H1 (cell line): ENCODE data around the gene LRRC40. TPM values are rescaled to one million over a fixed set of nuclear protein-coding genes. Genes with fewer than 3 reads are reported as not detected.

Experiments
- CTCF ChIA-PET: fragments of 300-600 bp; sonication (Branson Sonifier 250); formaldehyde crosslinking; loops from one replicate; lab custom pipeline; 2021; ENCODE audit not compliant: partially characterized antibody; lab: Charles Lee
- POLR2A ChIA-PET: fragments of 300-600 bp; sonication (Branson Sonifier 250); formaldehyde crosslinking; loops from one replicate; lab custom pipeline; 2021; ENCODE audit warnings: inconsistent platforms; ENCODE audit not compliant: partially characterized antibody; lab: Charles Lee
- DNase-seq, 2 experiments: peaks; one replicate each; pipeline versions ENCODE4 v3.0.0 to v3.0.0-alpha.2; 2010 to 2022; ENCODE audit warnings: low spot score in 2 of 2, low read depth in 1 of 2, mixed read lengths in 1 of 2
- FAIRE-seq: peaks from 2 replicates; lab custom pipeline; 2011; peaks lifted over from hg19 to GRCh38; lab: Jason Lieb, UNC
- H2AFZ ChIP-seq: 2 replicates; pipeline ENCODE4 v1.8.1; 2012; ENCODE audit warnings: low read length, inconsistent platforms
- H2AK5ac ChIP-seq: 2 replicates; pipeline ENCODE4 v1.6.1; 2013; ENCODE audit warnings: low read depth, low read length
- H2BK120ac ChIP-seq: replicated peaks from 2 replicates; pipeline ENCODE3; 2013; ENCODE audit warnings: low read depth, low read length, inconsistent platforms
- H2BK12ac ChIP-seq: 2 replicates; pipeline ENCODE4 v1.6.1; 2013; ENCODE audit warnings: low read depth, low read length
- H2BK15ac ChIP-seq: 2 replicates; pipeline ENCODE4 v1.6.1; 2013; ENCODE audit warnings: low read length
- H2BK20ac ChIP-seq: 2 replicates; pipeline ENCODE4 v1.6.1; 2013; ENCODE audit warnings: low read length
- H2BK5ac ChIP-seq: 2 replicates; pipeline ENCODE4 v1.6.1; 2013; ENCODE audit warnings: low read depth, low read length
- H3K14ac ChIP-seq: 2 replicates; pipeline ENCODE4 v1.6.1; 2013; ENCODE audit warnings: inconsistent platforms; ENCODE audit not compliant: insufficient read length
- H3K18ac ChIP-seq: 2 replicates; pipeline ENCODE4 v1.6.1; 2013; ENCODE audit warnings: low read length; ENCODE audit errors: extremely low read depth
- H3K23ac ChIP-seq: 2 replicates; pipeline ENCODE4 v1.6.1; 2013; ENCODE audit warnings: inconsistent platforms; ENCODE audit not compliant: insufficient read length
- H3K23me2 ChIP-seq: 2 replicates; pipeline ENCODE4 v1.6.1; 2013; ENCODE audit warnings: low read depth, low read length
- H3K27ac ChIP-seq: 2 replicates; pipeline ENCODE4 v1.6.1; 2011; ENCODE audit warnings: low read depth, low read length, inconsistent platforms
- H3K27me3 ChIP-seq, 4 experiments: replicated peaks in 1 of 4; 1 replicate in 1 of 4; 2 replicates in 3 of 4; pipeline versions ENCODE4 v1.6.1 to v1.8.1; 2011 to 2013; ENCODE audit warnings: low read length in 3 of 4, mild to moderate bottlenecking in 3 of 4, inconsistent platforms in 2 of 4, mixed read lengths in 2 of 4, moderate library complexity in 1 of 4; ENCODE audit not compliant: control insufficient read depth in 3 of 4, insufficient read depth in 3 of 4; ENCODE audit errors: extremely low read depth in 1 of 4
- H3K36me3 ChIP-seq, 4 experiments: 2 replicates each; pipeline versions ENCODE4 v1.6.1 to v1.8.1; 2011 to 2013; ENCODE audit warnings: mild to moderate bottlenecking in 4 of 4, low read length in 3 of 4, moderate library complexity in 2 of 4, control low read depth in 1 of 4, inconsistent platforms in 1 of 4; ENCODE audit not compliant: insufficient read depth in 4 of 4, control insufficient read depth in 2 of 4
- H3K4ac ChIP-seq: replicated peaks from 2 replicates; pipeline ENCODE3; 2013; ENCODE audit warnings: low read length, low read depth, mixed read lengths, inconsistent platforms; ENCODE audit not compliant: insufficient read length
- H3K4me1 ChIP-seq, 4 experiments: replicated peaks in 1 of 4; 1 replicate in 1 of 4; 2 replicates in 3 of 4; pipeline versions ENCODE4 v1.6.1 to v1.8.1; 2011 to 2013; ENCODE audit warnings: low read length in 3 of 4, inconsistent platforms in 2 of 4, mixed read lengths in 1 of 4; ENCODE audit not compliant: insufficient read depth in 4 of 4, control insufficient read depth in 3 of 4
- H3K4me2 ChIP-seq, 2 experiments: 2 replicates each; pipeline versions ENCODE4 v1.6.1 to v1.8.1; 2011 to 2013; ENCODE audit warnings: low read depth in 2 of 2, low read length in 2 of 2, control low read depth in 1 of 2, inconsistent platforms in 1 of 2, mild to moderate bottlenecking in 1 of 2; ENCODE audit not compliant: insufficient read depth in 1 of 2
- H3K4me3 ChIP-seq, 4 experiments: fragments of 200-600, 300-600 bp in 1 of 4; sonication (generic), shearing (Covaris generic), sonication (Bioruptor Twin) in 1 of 4; 2 replicates each; pipeline versions ENCODE4 v1.5.1 to v1.8.1; 2011 to 2016; ENCODE audit warnings: low read length in 4 of 4, low read depth in 3 of 4, control low read depth in 2 of 4, inconsistent platforms in 2 of 4, mild to moderate bottlenecking in 2 of 4, mixed read lengths in 1 of 4, moderate library complexity in 1 of 4; ENCODE audit not compliant: insufficient read depth in 2 of 4; ENCODE audit errors: extremely low read depth in 1 of 4
- H3K56ac ChIP-seq: replicated peaks from 2 replicates; pipeline ENCODE3; 2013; ENCODE audit warnings: low read depth, mild to moderate bottlenecking, mixed read lengths, low read length, inconsistent platforms; ENCODE audit not compliant: insufficient read length
- H3K79me1 ChIP-seq: 2 replicates; pipeline ENCODE4 v1.6.1; 2013; ENCODE audit warnings: low read depth, low read length, control low read depth
- H3K79me2 ChIP-seq, 2 experiments: 2 replicates each; pipeline versions ENCODE4 v1.6.1 to v1.8.1; 2012 to 2013; ENCODE audit warnings: low read length in 2 of 2, mild to moderate bottlenecking in 2 of 2, inconsistent platforms in 1 of 2; ENCODE audit not compliant: insufficient read depth in 2 of 2, control insufficient read depth in 1 of 2
- H3K9ac ChIP-seq, 4 experiments: replicated peaks in 1 of 4; 1 replicate in 1 of 4; 2 replicates in 3 of 4; pipeline versions ENCODE4 v1.6.1 to v1.8.1; 2011 to 2013; ENCODE audit warnings: low read depth in 3 of 4, low read length in 3 of 4, control low read depth in 2 of 4, mild to moderate bottlenecking in 2 of 4, moderate library complexity in 2 of 4, inconsistent platforms in 1 of 4; ENCODE audit errors: extremely low read depth in 1 of 4
- H3K9me3 ChIP-seq, 2 experiments: 2 replicates each; pipeline versions ENCODE4 v1.6.1 to v1.8.1; 2012 to 2013; ENCODE audit warnings: mild to moderate bottlenecking in 2 of 2, moderate library complexity in 2 of 2, control low read depth in 1 of 2, inconsistent platforms in 1 of 2, low read depth in 1 of 2, low read length in 1 of 2, mixed read lengths in 1 of 2; ENCODE audit not compliant: insufficient read depth in 2 of 2
- H4K20me1 ChIP-seq, 2 experiments: replicated peaks in 1 of 2; 2 replicates each; pipeline versions ENCODE3 to v1.8.1; 2011 to 2013; ENCODE audit warnings: inconsistent platforms in 2 of 2, low read length in 2 of 2, mild to moderate bottlenecking in 1 of 2; ENCODE audit not compliant: insufficient read depth in 2 of 2, control insufficient read depth in 1 of 2
- H4K5ac ChIP-seq: 2 replicates; pipeline ENCODE4 v1.6.1; 2013; ENCODE audit warnings: low read length, low read depth, mixed read lengths, inconsistent platforms; ENCODE audit not compliant: insufficient read length
- H4K8ac ChIP-seq: 2 replicates; pipeline ENCODE4 v1.8.0; 2013; ENCODE audit warnings: mild to moderate bottlenecking, moderate library complexity, low read length, inconsistent platforms; ENCODE audit not compliant: insufficient read depth; ENCODE audit errors: extremely low read depth
- H4K91ac ChIP-seq: replicated peaks from 2 replicates; pipeline ENCODE3; 2013; ENCODE audit warnings: low read length, mixed read lengths, inconsistent platforms; ENCODE audit not compliant: insufficient read length
- BRCA1 ChIP-seq: IDR thresholded peaks from 2 replicates; pipeline ENCODE4 v1.6.1; 2012; ENCODE audit warnings: low read depth, low read length, improper control_type of control experiment
- RFX5 ChIP-seq: IDR thresholded peaks from 2 replicates; pipeline ENCODE4 v1.6.1; 2011; ENCODE audit warnings: low read depth, low read length, improper control_type of control experiment, borderline replicate concordance
- WGBS, 2 experiments: shearing (Covaris generic) in 1 of 2; methylation state at CpG; one replicate each; pipeline versions ENCODE4 v1.1.6 to v1.1.7; 2013 to 2015; ENCODE audit warnings: low lambda C conversion rate in 2 of 2, mixed read lengths in 2 of 2, inconsistent platforms in 1 of 2, low coverage in 1 of 2, missing lambda C conversion rate in 1 of 2; ENCODE audit not compliant: insufficient replicate concordance in 2 of 2, insufficient coverage in 1 of 2, insufficient read length in 1 of 2; ENCODE audit errors: extremely low coverage in 1 of 2, missing lambda C conversion rate in 1 of 2; 5-methylcytosine and 5-hydroxymethylcytosine counted together
- polyA plus RNA-seq, 7 experiments: library from polyadenylated mRNA; depleted of rRNA in 3 of 7; stranded (reverse) in 5 of 7; unstranded in 2 of 7; fragments of >200 nt in 5 of 7; fragments of 200-250 nt in 2 of 7; gene quantifications; 1 replicate in 5 of 7; 2 replicates in 1 of 7; 4 replicates in 1 of 7; pipeline versions ENCODE4 v1.2.1 to v1.2.3, GENCODE V29; 2011 to 2013; ENCODE audit warnings: missing spikeins in 2 of 7, mixed read lengths in 2 of 7
- small RNA-seq: library from polyadenylated mRNA; stranded (forward); fragments of <200 nt; extraction: miRNeasy Mini kit (QIAGEN cat#:217004); gene quantifications from one replicate; pipeline ENCODE3, GENCODE V24; 2013; ENCODE audit not compliant: insufficient read depth
- total RNA-seq: library from RNA; stranded (reverse); fragmentation: NEBNext Ultra II Directional; extraction: Animal tissue kit (Norgen Biotek cat#: 25700); gene quantifications from 2 replicates; pipeline ENCODE4 v1.2.1, GENCODE V29; 2021

The LRRC40 gene
- total and polyA plus RNA-seq, 2 of the 8 experiments (the other 6 are each of a cell fraction or from before 2014, with no cell fraction given) = 13.4 to 30.8 TPM

GRCh38 chr1:70101231-70101630 lies 104.1 kb downstream of the LRRC40 start:
- Histone ChIP-seq H4K91ac (no peak overlapping the region), H3K36me3 (no peaks in the 10 kb centered on the region), H3K79me1 (no peaks in the 10 kb centered on the region), H2AFZ (no peak overlapping the region), H3K23me2 (no peaks in the 10 kb centered on the region), H3K4me1 (no peaks in the 10 kb centered on the region), H3K9ac (no peak overlapping the region), H3K18ac (no peak overlapping the region), H3K23ac (no peak overlapping the region), H3K27ac (no peak overlapping the region), H3K56ac (no peak overlapping the region), H2BK5ac (no peak overlapping the region), H3K4me2 (no peak overlapping the region), H2BK20ac (no peak overlapping the region), H3K4me3 (no peak overlapping the region), H2BK12ac (no peak overlapping the region), H3K4ac (no peak overlapping the region), H4K8ac (no peak overlapping the region), H3K14ac (no peak overlapping the region), H3K9me3 (no peaks in the 10 kb centered on the region), H2BK15ac (no peak overlapping the region), H4K5ac (no peak overlapping the region), H3K27me3 (no peaks in the 10 kb centered on the region), H3K79me2 (no peaks in the 10 kb centered on the region), H4K20me1 (no peaks in the 10 kb centered on the region), H2AK5ac (no peak overlapping the region), H2BK120ac (no peak overlapping the region)
- DNase-seq (no peak), FAIRE-seq (no peak)
- TF ChIP-seq BRCA1 (no peak), RFX5 (no peak)
- POLR2A ChIA-PET = no interaction called here
- CTCF ChIA-PET = interaction anchor here (1.8 to 1.9 kb wide), 2 partner anchors 12 to 41 kb away, joined by 3 to 5 read pairs; no protein-coding TSS in a partner anchor
- WGBS, 2 experiments = 90% methylated on average over 2 of the region's 2 CpGs; no CpG with 5 or more reads in 1 of the 2 experiments

Small RNAs within 50 kb of the gene (small RNA-seq; reads per million reads assigned to genes)
- gene RN7SL242P = not detected

Other genes with a start within 250 kb of the LRRC40 start
- gene SRSF11, start 15.8 kb upstream of the LRRC40 start, total RNA-seq = 169 and 183 TPM in 2 replicates
- gene SRSF11, start 15.8 kb upstream of the LRRC40 start, polyA plus RNA-seq (2011; rRNA removed) = 241 and 260 TPM in 2 replicates
- gene ANKRD13C, start 149.1 kb upstream of the LRRC40 start, total RNA-seq = 20.9 and 21.7 TPM in 2 replicates
- 4.8 and 5.1 TPM in 2 replicates for gene ANKRD13C, start 149.1 kb upstream of the LRRC40 start, polyA plus RNA-seq (2011; rRNA removed)
- gene CTH, start 205.7 kb upstream of the LRRC40 start, total RNA-seq = 33.2 and 34.5 TPM in 2 replicates
- gene CTH, start 205.7 kb upstream of the LRRC40 start, polyA plus RNA-seq (2011; rRNA removed) = 31.7 and 39.3 TPM in 2 replicates